ENCODE measurements around the gene YIF1A. TPM values are rescaled to one million over a fixed set of nuclear protein-coding genes. Genes with fewer than 3 reads are reported as not detected.

Gene YIF1A
- total and polyA plus RNA-seq, 7 experiments from 2014 or later, result 25.0 to 66.2 (median 34.1) TPM

DNA sequence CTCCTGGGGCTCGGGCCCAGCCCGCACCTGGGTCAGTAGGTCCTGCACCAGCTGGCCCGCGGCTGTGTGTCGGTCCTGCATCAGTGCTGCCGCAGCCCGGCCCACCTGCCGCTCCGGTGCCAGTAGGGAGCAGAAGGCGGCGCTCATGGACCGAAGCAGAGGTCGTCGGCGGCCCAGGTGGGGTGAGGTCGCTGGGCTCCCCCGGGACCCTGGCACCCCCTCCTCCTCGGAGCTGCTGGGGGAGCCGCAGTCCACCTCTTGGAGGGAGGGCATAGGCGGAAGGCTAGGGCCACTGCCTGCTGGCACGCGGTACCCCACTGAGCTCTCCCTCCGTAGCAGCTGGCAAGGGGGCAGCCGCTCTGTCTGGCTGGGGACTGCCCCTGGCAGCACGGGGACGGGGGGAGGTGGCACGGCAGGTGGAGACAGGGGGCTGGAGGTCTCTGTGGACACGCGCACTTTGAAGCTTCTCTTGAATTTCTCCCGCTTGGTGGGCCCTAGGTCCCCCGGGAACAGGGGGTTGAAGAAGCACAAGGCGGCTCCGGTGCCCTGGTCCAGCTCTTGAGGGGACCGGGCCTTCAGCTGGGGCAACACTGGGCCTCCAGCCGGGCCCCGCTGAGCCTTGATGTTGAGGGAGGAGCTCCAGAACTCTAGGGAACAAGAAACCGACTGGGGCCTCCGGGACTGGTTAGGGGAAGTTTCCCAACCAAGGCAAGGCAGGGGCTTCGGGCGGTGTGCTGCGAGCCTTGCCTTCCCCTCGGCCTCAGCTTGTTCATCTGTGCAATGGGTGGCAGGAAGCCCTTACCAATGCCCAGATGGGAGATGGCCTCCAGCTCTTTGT is 45.9 kb upstream of the YIF1A start:
- peak overlapping the region in 9 of 10 donors; percentile 42 to 96 (median 86) for H3K4me3 Mint-ChIP-seq
- peaks cover 0 to 2% (median 0%) of the 10 kb centered on the region in 5 donors for H3K27me3 Mint-ChIP-seq
- H3K9me3 Mint-ChIP-seq, result no peaks in the 10 kb centered on the region
- H3K27ac Mint-ChIP-seq, result peak overlapping the region in 4 of 9 donors; percentile 41 to 88 (median 52)
- ChIA-PET CTCF (interaction anchor here (0.9 to 3.9 kb wide), 4 partner anchors 9 to 54 kb away, joined by 4 to 26 read pairs (median 6); no protein-coding TSS in a partner anchor), POLR2A (interaction anchor here (1.0 to 3.1 kb wide), 6 partner anchors 10 to 35 kb away, joined by 3 to 28 read pairs (median 4); partner anchors contain the start of genes B4GAT1 and BRMS1)
- Histone ChIP-seq H3K9me3 (ENCODE audit: control insufficient read depth in 2 of 3, low read length in 3 of 3) (no peaks in the 10 kb centered on the region), H3K27me3 (ENCODE audit: control insufficient read depth in 2 of 2, insufficient read depth in 2 of 2, low read length in 2 of 2) (no peaks in the 10 kb centered on the region), H3K27ac (ENCODE audit: low read depth, low read length) (peak overlapping the region; percentile 70), H3K4me3 (ENCODE audit: low read length) (peak overlapping the region; percentile 52), H3K4me1 (ENCODE audit: control insufficient read depth in 2 of 2, insufficient read depth in 2 of 2, low read length in 2 of 2) (peaks cover 7 to 15% of the 10 kb centered on the region in 2 donors), H3K36me3 (ENCODE audit: control insufficient read depth in 2 of 3, insufficient read depth in 3 of 3, low read length in 3 of 3) (peaks cover 0 to 45% (median 0%) of the 10 kb centered on the region in 3 experiments)
- intact Hi-C loops (cut with micrococcal nuclease), result no loop called here
- peaks cover 0 to 18% (median 11%) of the 10 kb centered on the region in 7 donors for H3K4me1 Mint-ChIP-seq
- DNase-seq (no peak), ATAC-seq (no peak)
- peaks cover 0 to 8% (median 0%) of the 10 kb centered on the region in 5 donors for H3K36me3 Mint-ChIP-seq

DNA sequence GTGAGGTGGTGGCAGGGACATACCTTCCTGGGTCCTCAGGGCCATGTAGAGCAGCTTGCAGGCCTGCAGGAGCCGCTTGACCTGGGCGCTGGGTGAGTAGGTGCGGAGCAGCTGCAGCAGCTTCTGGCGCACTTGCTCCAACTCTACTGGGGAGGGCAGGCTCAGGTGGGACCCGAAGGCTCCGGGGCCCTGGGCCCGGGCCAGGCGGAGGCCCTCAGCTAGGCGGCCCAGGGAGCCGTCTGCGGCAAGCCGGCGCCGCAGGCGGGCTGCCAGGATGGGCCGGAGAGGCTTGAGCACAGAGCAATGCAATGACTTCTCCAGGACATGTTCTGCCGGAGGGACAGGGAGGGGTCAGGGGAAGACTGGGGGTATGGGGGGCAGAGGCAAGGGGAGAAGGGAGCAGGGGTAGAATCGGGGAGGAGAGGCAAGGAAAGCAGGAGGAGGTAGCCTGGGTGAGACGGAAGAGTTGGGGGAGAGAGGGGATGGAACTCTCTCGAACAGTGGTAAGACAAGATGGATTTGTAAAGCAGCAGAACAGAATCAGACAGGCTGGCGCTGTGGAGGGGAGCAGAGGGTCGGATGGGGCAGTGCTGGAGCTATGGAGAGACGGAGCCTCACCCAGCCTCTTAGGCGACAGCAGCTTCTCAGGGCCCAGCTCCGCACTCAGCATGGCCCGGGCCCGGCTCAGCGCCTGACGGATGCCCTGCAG is 45.1 kb upstream of the YIF1A start:
- no peaks in the 10 kb centered on the region for H3K27me3 ChIP-seq (ENCODE audit: control insufficient read depth in 2 of 2, insufficient read depth in 2 of 2, low read length in 2 of 2)
- Mint-ChIP-seq H3K4me1 (peaks cover 0 to 17% (median 12%) of the 10 kb centered on the region in 7 donors), H3K27me3 (peaks cover 0 to 2% (median 0%) of the 10 kb centered on the region in 5 donors), H3K27ac (peak overlapping the region in 1 of 9 donors; percentile 74), H3K36me3 (peaks cover 0 to 5% (median 0%) of the 10 kb centered on the region in 5 donors), H3K4me3 (peak overlapping the region in 4 of 10 donors; percentile 34 to 74 (median 55)), H3K9me3 (no peaks in the 10 kb centered on the region)
- H3K4me1 ChIP-seq (ENCODE audit: control insufficient read depth in 2 of 2, insufficient read depth in 2 of 2, low read length in 2 of 2), result peaks cover 11 to 15% of the 10 kb centered on the region in 2 donors
- no peak for DNase-seq
- H3K36me3 ChIP-seq (ENCODE audit: control insufficient read depth in 2 of 3, insufficient read depth in 3 of 3, low read length in 3 of 3), result peaks cover 0 to 37% (median 0%) of the 10 kb centered on the region in 3 experiments
- intact Hi-C loops (cut with micrococcal nuclease), result no loop called here
- POLR2A ChIA-PET, result interaction anchor here (1.6 to 3.1 kb wide), 3 partner anchors 11 to 22 kb away, joined by 4 to 28 read pairs (median 8); partner anchors contain the start of gene BRMS1
- no peak overlapping the region for H3K27ac ChIP-seq (ENCODE audit: low read depth, low read length)
- CTCF ChIA-PET, result interaction anchor here (3.9 kb wide), 1 partner anchor 22 kb away, joined by 26 read pairs; no protein-coding TSS in a partner anchor
- no peak for ATAC-seq
- no peaks in the 10 kb centered on the region for H3K9me3 ChIP-seq (ENCODE audit: control insufficient read depth in 2 of 3, low read length in 3 of 3)
- no peak overlapping the region for H3K4me3 ChIP-seq (ENCODE audit: low read length)

DNA sequence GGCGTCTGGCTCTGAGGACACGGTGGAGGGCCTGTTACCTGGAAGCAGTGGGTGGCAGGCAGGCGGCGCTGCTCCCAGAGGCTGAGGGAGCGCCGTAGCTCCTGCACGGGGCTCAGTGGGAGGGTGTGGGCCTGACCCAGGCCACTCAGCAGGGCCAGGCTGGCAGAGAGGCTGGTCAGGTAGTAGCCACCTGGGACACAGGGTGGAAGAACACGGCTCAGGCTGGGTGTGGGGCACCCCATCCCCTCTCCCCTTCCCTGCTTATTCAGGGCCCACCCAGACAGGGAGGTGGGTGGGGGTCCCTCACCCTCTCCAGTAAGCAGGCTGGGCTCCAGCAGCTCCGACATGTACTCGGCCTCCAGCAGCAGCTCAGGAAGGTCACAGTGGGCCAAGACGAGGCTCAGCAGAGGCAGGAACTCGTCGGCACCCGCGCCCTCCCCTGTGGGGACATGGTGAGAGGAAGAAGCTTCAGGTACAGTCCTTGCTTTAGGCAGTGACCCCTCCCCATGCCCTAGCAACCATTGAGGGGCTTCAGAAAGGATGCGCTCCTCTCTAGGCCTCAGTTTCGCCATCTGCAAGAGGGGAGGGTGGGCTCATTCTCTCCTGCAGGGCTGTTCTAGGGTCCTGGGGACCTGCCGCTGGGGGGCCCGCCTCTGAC is 44.4 kb upstream of the YIF1A start:
- intact Hi-C loops (cut with micrococcal nuclease), result no loop called here
- CTCF ChIA-PET, result interaction anchor here (3.9 kb wide), 1 partner anchor 22 kb away, joined by 26 read pairs; no protein-coding TSS in a partner anchor
- Mint-ChIP-seq H3K4me1 (peaks cover 1 to 21% (median 19%) of the 10 kb centered on the region in 7 donors), H3K36me3 (peaks cover 0 to 4% (median 0%) of the 10 kb centered on the region in 5 donors), H3K27me3 (peaks cover 0 to 2% (median 0%) of the 10 kb centered on the region in 5 donors), H3K4me3 (peak overlapping the region in 2 of 10 donors; percentile 4 to 16), H3K27ac (no peak overlapping the region), H3K9me3 (no peaks in the 10 kb centered on the region)
- Histone ChIP-seq H3K9me3 (ENCODE audit: control insufficient read depth in 2 of 3, low read length in 3 of 3) (no peaks in the 10 kb centered on the region), H3K4me1 (ENCODE audit: control insufficient read depth in 2 of 2, insufficient read depth in 2 of 2, low read length in 2 of 2) (peaks cover 18 to 22% of the 10 kb centered on the region in 2 donors), H3K4me3 (ENCODE audit: low read length) (no peak overlapping the region), H3K27ac (ENCODE audit: low read depth, low read length) (no peak overlapping the region), H3K27me3 (ENCODE audit: control insufficient read depth in 2 of 2, insufficient read depth in 2 of 2, low read length in 2 of 2) (no peaks in the 10 kb centered on the region), H3K36me3 (ENCODE audit: control insufficient read depth in 2 of 3, insufficient read depth in 3 of 3, low read length in 3 of 3) (peaks cover 0 to 30% (median 0%) of the 10 kb centered on the region in 3 experiments)
- no peak for ATAC-seq
- no peak for DNase-seq
- POLR2A ChIA-PET, result interaction anchor here (1.1 kb wide), 1 partner anchor 21 kb away, joined by 4 read pairs; no protein-coding TSS in a partner anchor

DNA sequence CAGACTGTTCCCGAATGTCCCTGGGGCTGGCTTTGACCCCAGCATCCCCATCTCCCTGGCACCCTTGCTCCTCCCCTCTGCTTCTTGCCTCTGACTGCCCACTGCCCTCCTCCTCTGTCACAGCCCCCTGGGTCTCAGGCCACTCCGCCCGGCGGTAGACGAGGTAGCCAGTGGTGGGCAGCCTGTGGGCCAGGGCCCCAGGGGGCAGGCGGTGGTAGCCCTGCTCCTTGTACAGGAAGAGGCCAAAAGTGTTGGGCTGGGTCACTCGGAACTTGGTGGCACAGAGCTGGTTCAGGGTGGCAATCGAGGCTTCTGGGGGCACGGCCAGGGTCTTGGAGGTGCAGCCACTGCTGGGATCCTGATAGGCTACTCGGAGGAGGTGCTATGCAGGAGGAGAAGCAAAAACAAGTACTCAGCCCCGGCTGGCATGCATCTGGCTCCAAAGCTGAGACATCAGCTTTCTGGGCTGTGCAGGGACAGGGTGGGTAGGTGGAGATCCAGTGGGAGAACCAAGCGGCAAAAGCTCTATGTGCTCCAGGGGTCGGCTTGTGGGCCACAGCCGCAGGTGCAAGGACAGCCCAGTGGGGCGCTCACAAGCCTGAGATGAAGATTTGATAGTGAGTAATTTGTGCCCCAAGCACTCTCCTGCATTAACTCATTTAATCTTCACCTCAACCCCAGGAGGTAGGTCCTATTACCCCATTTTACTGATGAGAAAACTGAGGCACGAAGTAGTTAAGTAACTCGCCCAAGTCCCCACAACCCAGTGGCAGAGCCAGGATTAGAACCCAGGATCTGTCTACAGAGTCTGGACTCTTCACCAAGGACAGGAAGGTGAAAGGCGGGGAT is 43.7 kb upstream of the YIF1A start:
- Mint-ChIP-seq H3K27me3 (peaks cover 0 to 2% (median 0%) of the 10 kb centered on the region in 5 donors), H3K4me1 (peaks cover 9 to 28% (median 26%) of the 10 kb centered on the region in 7 donors), H3K9me3 (no peaks in the 10 kb centered on the region), H3K27ac (peak overlapping the region in 1 of 9 donors; percentile 26), H3K36me3 (peaks cover 0 to 4% (median 0%) of the 10 kb centered on the region in 5 donors), H3K4me3 (peak overlapping the region in 3 of 10 donors; percentile 4 to 79 (median 16))
- no peak for ATAC-seq
- DNase-seq, result no peak
- peaks cover 0 to 23% (median 0%) of the 10 kb centered on the region in 3 experiments for H3K36me3 ChIP-seq (ENCODE audit: control insufficient read depth in 2 of 3, insufficient read depth in 3 of 3, low read length in 3 of 3)
- no peaks in the 10 kb centered on the region for H3K27me3 ChIP-seq (ENCODE audit: control insufficient read depth in 2 of 2, insufficient read depth in 2 of 2, low read length in 2 of 2)
- H3K4me3 ChIP-seq (ENCODE audit: low read length), result no peak overlapping the region
- no peak overlapping the region for H3K27ac ChIP-seq (ENCODE audit: low read depth, low read length)
- ChIA-PET POLR2A (interaction anchor here (1.1 to 1.2 kb wide), 2 partner anchors 9 to 20 kb away, joined by 3 to 4 read pairs; no protein-coding TSS in a partner anchor), CTCF (interaction anchor here (2.0 to 4.7 kb wide), 2 partner anchors 21 to 54 kb away, joined by 15 to 52 read pairs; no protein-coding TSS in a partner anchor)
- H3K4me1 ChIP-seq (ENCODE audit: control insufficient read depth in 2 of 2, insufficient read depth in 2 of 2, low read length in 2 of 2), result peaks cover 25 to 29% of the 10 kb centered on the region in 2 donors
- intact Hi-C loops (cut with micrococcal nuclease), result no loop called here
- H3K9me3 ChIP-seq (ENCODE audit: control insufficient read depth in 2 of 3, low read length in 3 of 3), result no peaks in the 10 kb centered on the region

DNA sequence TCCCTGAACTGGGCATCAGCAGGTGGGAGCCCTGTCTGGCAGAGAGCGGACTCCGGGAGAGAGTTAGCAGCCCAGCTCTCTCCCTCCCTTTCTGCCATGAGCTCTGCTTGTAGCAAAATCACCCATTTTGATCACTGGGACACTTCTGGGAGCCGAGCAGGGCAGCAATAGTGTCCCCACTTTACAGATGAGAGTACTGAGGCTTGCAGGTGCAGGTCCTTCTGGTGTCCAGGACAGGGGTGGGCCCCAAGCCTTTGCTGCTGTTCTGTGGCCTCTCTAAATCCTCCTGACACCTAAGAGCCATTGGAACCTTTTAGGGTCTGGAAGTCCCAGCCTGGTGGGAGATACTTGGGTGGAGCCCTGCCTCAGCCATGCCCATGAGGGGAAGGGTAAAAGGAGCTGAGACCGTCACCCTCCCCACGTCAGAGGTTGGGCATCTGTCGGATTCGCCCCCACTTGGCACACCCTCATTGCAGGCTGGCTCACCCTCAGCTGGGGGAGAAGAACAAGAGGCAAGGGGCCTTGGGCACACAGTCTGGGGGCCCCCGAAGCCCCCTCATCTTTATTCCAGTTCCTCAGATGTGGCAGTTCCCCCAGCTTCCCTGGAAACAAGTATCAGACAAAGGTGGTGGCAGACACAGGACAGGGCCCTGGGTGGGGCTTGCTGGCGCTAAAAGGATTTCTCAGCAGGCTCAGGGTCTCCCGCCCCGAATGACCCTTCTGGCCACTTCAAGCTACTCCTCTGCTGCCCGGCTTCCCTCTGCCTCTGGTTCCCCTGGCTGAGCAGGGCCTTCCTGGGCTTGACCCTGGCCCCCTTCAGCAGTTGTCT is 42.8 kb upstream of the YIF1A start:
- no peak overlapping the region for H3K27ac ChIP-seq (ENCODE audit: low read depth, low read length)
- H3K36me3 Mint-ChIP-seq, result peaks cover 0 to 4% (median 0%) of the 10 kb centered on the region in 5 donors
- intact Hi-C loops (cut with micrococcal nuclease), result no loop called here
- peaks cover 0 to 2% (median 0%) of the 10 kb centered on the region in 5 donors for H3K27me3 Mint-ChIP-seq
- DNase-seq (no peak), ATAC-seq (no peak)
- H3K36me3 ChIP-seq (ENCODE audit: control insufficient read depth in 2 of 3, insufficient read depth in 3 of 3, low read length in 3 of 3), result peaks cover 0 to 16% (median 0%) of the 10 kb centered on the region in 3 experiments
- ChIA-PET CTCF (interaction anchor here (0.6 to 4.7 kb wide), 3 partner anchors 20 to 106 kb away, joined by 3 to 52 read pairs (median 15); no protein-coding TSS in a partner anchor), POLR2A (interaction anchor here (1.1 to 1.2 kb wide), 3 partner anchors 10 to 19 kb away, joined by 3 to 7 read pairs (median 4); partner anchors contain the start of gene B4GAT1)
- no peaks in the 10 kb centered on the region for H3K27me3 ChIP-seq (ENCODE audit: control insufficient read depth in 2 of 2, insufficient read depth in 2 of 2, low read length in 2 of 2)
- H3K9me3 ChIP-seq (ENCODE audit: control insufficient read depth in 2 of 3, low read length in 3 of 3), result no peaks in the 10 kb centered on the region
- H3K4me3 ChIP-seq (ENCODE audit: low read length), result no peak overlapping the region
- no peak overlapping the region for H3K27ac Mint-ChIP-seq
- no peaks in the 10 kb centered on the region for H3K9me3 Mint-ChIP-seq
- peaks cover 30 to 35% of the 10 kb centered on the region in 2 donors for H3K4me1 ChIP-seq (ENCODE audit: control insufficient read depth in 2 of 2, insufficient read depth in 2 of 2, low read length in 2 of 2)
- peaks cover 15 to 34% (median 29%) of the 10 kb centered on the region in 7 donors for H3K4me1 Mint-ChIP-seq
- no peak overlapping the region for H3K4me3 Mint-ChIP-seq

Data from naive thymus-derived CD4-positive, alpha-beta T cell (primary cell).